ENCODE data around the gene RBM20. TPM values are rescaled to one million over a fixed set of nuclear protein-coding genes. Genes with fewer than 3 reads are reported as not detected.

Gene RBM20
- total and polyA plus RNA-seq, 2 of the 4 experiments (the other 2 are of a cell fraction) = under 0.01 to 0.15 TPM

GRCh38 chr10:110804376-110804775 is 160.2 kb downstream of the RBM20 start:
- no peak for ATAC-seq (ENCODE audit: low read depth)
- dilution Hi-C loops (cut with HindIII; ENCODE audit: low sequenced_read_pairs, unreplicated experiment) = no loop called here
- Histone ChIP-seq H4K91ac (ENCODE audit: insufficient read depth, low read depth, low read length) (no peak overlapping the region), H4K20me1 (ENCODE audit: insufficient read depth, low read length) (no peaks in the 10 kb centered on the region), H3K79me1 (ENCODE audit: low read depth in 1 of 2, low read length in 2 of 2) (no peaks in the 10 kb centered on the region), H4K8ac (ENCODE audit: low read depth in 2 of 2, low read length in 2 of 2) (no peak overlapping the region), H3K9ac (ENCODE audit: low read depth, low read length) (no peak overlapping the region), H3K9me1 (ENCODE audit: insufficient read depth, low read length) (no peaks in the 10 kb centered on the region), H2BK20ac (ENCODE audit: low read depth, low read length) (peak overlapping the region; percentile 42; the same call in 1 of the 2 replicates), H2AK5ac (ENCODE audit: low read depth, low read length) (no peak overlapping the region), H3K4me1 (ENCODE audit: control insufficient read depth, insufficient read depth, low read length) (peaks cover 7% of the 10 kb centered on the region; the same call in 1 of the 2 replicates), H3K4me2 (ENCODE audit: low read depth, low read length) (no peak overlapping the region), H3K9me3 (ENCODE audit: control insufficient read depth, insufficient read depth, low read length) (no peaks in the 10 kb centered on the region), H3K4me3 (ENCODE audit: insufficient read depth, low read depth, low read length) (no peak overlapping the region), H2BK120ac (ENCODE audit: low read depth, low read length) (no peak overlapping the region; the same call in 1 of the 2 replicates), H2AFZ (replicated peaks; ENCODE audit: low read length, poor library complexity) (no peak overlapping the region), H3K36me3 (ENCODE audit: control insufficient read depth, insufficient read depth, low read length) (no peaks in the 10 kb centered on the region), H2AK9ac (replicated peaks; ENCODE audit: low read depth, low read length, poor library complexity) (no peak overlapping the region), H2BK5ac (ENCODE audit: low read depth, low read length, poor library complexity, severe bottlenecking) (no peak overlapping the region), H3K14ac (replicated peaks; ENCODE audit: low read depth, low read length) (no peak overlapping the region), H3K56ac (ENCODE audit: extremely low read depth, insufficient read depth, low read length) (no peak overlapping the region), H2BK15ac (ENCODE audit: low read depth, low read length) (no peak overlapping the region), H3K18ac (ENCODE audit: low read depth, low read length) (no peak overlapping the region), H3K23ac (ENCODE audit: low read depth, low read length) (0 out of 2 replicates have a peak overlapping the region, but pooled peaks have one; percentile 31), H3K27ac (ENCODE audit: insufficient read depth, low read length) (no peak overlapping the region), H4K5ac (ENCODE audit: low read depth, low read length) (no peak overlapping the region; the same call in 1 of the 2 replicates), H3K27me3 (ENCODE audit: control insufficient read depth, insufficient read depth, low read length) (peaks cover 6% of the 10 kb centered on the region), H3K4ac (ENCODE audit: low read depth, low read length) (peak overlapping the region; percentile 52)
- WGBS, 2 experiments (ENCODE audit: extremely low coverage in 2 of 2, insufficient read length in 1 of 2) = no CpG with 5 or more reads among the region's 1 CpG
- ChIA-PET CTCF (interaction anchor here (1.0 to 3.0 kb wide), 5 partner anchors 57 to 135 kb away, joined by 3 to 11 read pairs (median 4); no protein-coding TSS in a partner anchor), POLR2A (ENCODE audit: unreplicated experiment) (no interaction called here)
- intact Hi-C loops (cut with micrococcal nuclease) = loop anchor here (2.0 kb wide), 1 partner anchor 114 kb away; the partner anchor contains the start of genes BBIP1 and SHOC2
- no peak for DNase-seq
- no TSS peak for BruUV-seq (replicated peaks)
- TF ChIP-seq ELK1 (IDR thresholded peaks at IDR 0.05; ENCODE audit: borderline replicate concordance, low read depth, low read length) (no peak), CTCF (conservative IDR thresholded peaks at IDR 0.05; ENCODE audit: low read depth, low read length) (no peak), RFX5 (IDR thresholded peaks at IDR 0.05; ENCODE audit: low read depth, low read length) (no peak), FOS (IDR thresholded peaks at IDR 0.05; ENCODE audit: low read depth, low read length) (no peak), BHLHE40 (IDR thresholded peaks at IDR 0.05; ENCODE audit: low read depth, low read length) (no peak), NFE2L2 (IDR thresholded peaks at IDR 0.05; ENCODE audit: low read depth, low read length) (no peak)
- in situ Hi-C loops (cut with MboI; ENCODE audit: low sequenced_read_pairs) = no loop called here
